ENCODE results near the gene MKI67.

The MKI67 gene

DNA sequence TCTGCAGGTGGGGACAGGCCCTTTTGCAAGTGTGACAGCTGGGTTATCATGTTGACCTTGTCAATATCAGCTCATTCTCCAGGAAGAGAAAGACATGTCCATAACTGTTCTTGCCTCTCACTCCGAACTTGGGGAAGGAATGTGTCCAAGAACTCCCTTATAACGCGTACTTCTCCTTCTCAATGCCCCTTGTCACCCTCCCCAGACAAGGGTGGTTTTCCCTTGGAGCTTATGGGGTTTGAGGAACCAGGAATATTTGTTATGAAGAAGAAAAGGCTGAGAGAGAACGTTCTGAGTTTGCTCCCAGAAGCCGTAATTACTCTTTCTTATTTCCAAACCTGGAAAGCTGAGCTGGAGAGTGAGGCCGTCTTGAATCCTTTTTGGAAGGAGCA, 77.4 kb downstream of the MKI67 start:
- H3K4me3 ChIP-seq (ENCODE audit: low read depth in 1 of 2, low read length in 1 of 2): peak overlapping the region; percentile 88 to 91
- H3K4me1 ChIP-seq (ENCODE audit: control insufficient read depth in 1 of 2, insufficient read depth in 1 of 2, low read depth in 1 of 2, low read length in 1 of 2): peaks cover 78 to 81% of the 10 kb centered on the region in 2 experiments
- H3K27me3 ChIP-seq: no peaks in the 10 kb centered on the region
- peaks cover 54% of the 10 kb centered on the region for H3K36me3 ChIP-seq
- peak overlapping the region; percentile 98 for H3K27ac ChIP-seq
- TF ChIP-seq, protein P1, sequence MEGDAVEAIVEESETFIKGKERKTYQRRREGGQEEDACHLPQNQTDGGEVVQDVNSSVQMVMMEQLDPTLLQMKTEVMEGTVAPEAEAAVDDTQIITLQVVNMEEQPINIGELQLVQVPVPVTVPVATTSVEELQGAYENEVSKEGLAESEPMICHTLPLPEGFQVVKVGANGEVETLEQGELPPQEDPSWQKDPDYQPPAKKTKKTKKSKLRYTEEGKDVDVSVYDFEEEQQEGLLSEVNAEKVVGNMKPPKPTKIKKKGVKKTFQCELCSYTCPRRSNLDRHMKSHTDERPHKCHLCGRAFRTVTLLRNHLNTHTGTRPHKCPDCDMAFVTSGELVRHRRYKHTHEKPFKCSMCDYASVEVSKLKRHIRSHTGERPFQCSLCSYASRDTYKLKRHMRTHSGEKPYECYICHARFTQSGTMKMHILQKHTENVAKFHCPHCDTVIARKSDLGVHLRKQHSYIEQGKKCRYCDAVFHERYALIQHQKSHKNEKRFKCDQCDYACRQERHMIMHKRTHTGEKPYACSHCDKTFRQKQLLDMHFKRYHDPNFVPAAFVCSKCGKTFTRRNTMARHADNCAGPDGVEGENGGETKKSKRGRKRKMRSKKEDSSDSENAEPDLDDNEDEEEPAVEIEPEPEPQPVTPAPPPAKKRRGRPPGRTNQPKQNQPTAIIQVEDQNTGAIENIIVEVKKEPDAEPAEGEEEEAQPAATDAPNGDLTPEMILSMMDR (IDR thresholded peaks at IDR 0.05): no peak
- H3K9me3 ChIP-seq: no peaks in the 10 kb centered on the region

DNA sequence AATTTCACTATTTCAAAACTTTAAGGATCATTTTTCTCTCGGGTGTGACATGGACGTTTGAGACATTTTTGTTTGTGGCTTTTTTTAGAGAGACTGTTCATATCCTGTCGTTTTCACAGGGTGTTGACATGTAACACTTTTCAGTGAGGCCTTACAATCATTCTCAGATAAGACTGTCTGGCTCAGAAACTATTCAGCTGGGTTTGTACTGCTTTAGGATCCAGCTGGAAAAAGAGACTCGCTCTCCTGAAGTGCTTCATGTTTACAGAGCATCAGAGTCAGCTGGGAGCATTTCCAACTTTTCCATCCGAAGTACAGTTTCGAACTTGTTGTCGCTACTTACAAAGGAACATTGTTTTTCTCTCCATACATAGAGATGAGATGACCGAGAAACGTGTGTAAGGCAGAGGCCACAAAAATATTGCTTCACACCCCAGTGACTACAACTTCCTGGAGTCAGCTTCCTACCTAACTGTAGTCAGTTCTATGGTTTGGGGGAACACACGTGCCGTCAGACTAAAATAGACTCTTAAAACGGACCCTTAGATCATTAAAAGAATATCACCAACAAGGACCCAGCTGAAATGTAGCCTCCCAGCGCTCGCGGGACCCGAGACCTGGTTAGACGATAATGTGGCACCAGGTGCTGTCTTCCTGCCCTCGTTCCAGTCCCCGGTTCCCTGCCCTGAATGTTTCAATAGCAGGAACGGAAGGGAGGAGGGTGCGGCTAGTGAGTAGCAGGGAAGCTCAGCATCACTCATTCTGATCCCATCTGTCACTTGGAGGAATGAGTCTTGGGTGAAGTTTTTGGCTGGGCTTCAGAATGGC, 78.0 kb downstream of the MKI67 start:
- H3K36me3 ChIP-seq: peaks cover 48% of the 10 kb centered on the region
- H3K9me3 ChIP-seq: no peaks in the 10 kb centered on the region
- TF ChIP-seq, protein P1 (IDR thresholded peaks at IDR 0.05): no peak
- peak overlapping the region; percentile 88 to 91 for H3K4me3 ChIP-seq (ENCODE audit: low read depth in 1 of 2, low read length in 1 of 2)
- peak overlapping the region; percentile 98 for H3K27ac ChIP-seq
- peaks cover 72 to 74% of the 10 kb centered on the region in 2 experiments for H3K4me1 ChIP-seq (ENCODE audit: control insufficient read depth in 1 of 2, insufficient read depth in 1 of 2, low read depth in 1 of 2, low read length in 1 of 2)
- no peaks in the 10 kb centered on the region for H3K27me3 ChIP-seq

DNA sequence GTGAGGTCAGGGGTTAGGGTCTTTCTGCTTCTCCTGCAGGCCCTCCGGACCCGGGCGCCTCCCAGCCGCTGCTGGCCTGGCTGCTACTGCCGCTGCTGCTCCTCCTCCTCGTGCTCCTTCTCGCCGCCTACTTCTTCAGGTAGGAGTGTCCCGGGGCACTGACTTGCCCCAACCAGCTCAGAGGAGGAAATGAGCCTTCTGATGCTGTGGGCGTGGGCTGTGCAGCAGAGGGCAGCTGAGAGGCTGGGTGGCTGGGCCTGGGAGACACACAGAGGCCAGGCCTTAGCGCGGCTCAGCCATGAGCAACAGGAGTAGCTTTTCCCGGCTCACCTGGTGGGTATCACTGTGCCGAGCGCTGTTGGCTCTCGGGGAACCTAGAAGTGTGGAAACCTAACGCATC, 78.9 kb downstream of the MKI67 start:
- Histone ChIP-seq H3K27ac (peak overlapping the region; percentile 98), H3K4me3 (ENCODE audit: low read depth in 1 of 2, low read length in 1 of 2) (peak overlapping the region; percentile 88 to 91), H3K36me3 (peaks cover 39% of the 10 kb centered on the region), H3K9me3 (no peaks in the 10 kb centered on the region), H3K27me3 (no peaks in the 10 kb centered on the region), H3K4me1 (ENCODE audit: control insufficient read depth in 1 of 2, insufficient read depth in 1 of 2, low read depth in 1 of 2, low read length in 1 of 2) (peaks cover 63 to 68% of the 10 kb centered on the region in 2 experiments)
- TF ChIP-seq, protein P1 (IDR thresholded peaks at IDR 0.05): peak; percentile 54

DNA sequence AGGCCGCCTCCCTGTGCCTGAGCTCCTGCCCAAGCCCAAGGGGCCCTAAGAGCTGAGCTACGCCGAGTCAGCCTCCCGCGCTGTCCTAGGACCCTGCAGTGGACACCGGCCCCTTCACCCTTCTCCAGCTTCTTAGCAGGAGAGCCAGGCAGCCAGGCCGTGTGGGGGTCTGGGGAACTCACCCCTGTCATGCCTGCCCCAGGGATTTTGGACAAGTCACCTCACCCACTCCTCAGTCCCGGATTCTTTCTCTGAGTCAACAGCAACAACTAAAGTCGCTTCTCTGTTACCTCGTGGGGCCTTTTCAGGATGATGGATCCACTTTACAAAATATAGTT, 79.3 kb downstream of the MKI67 start:
- Histone ChIP-seq H3K4me1 (ENCODE audit: control insufficient read depth in 1 of 2, insufficient read depth in 1 of 2, low read depth in 1 of 2, low read length in 1 of 2) (peaks cover 59 to 68% of the 10 kb centered on the region in 2 experiments), H3K36me3 (peaks cover 35% of the 10 kb centered on the region), H3K27ac (peak overlapping the region; percentile 98), H3K4me3 (ENCODE audit: low read depth in 1 of 2, low read length in 1 of 2) (peak overlapping the region; percentile 88 to 91), H3K9me3 (no peaks in the 10 kb centered on the region), H3K27me3 (no peaks in the 10 kb centered on the region)
- TF ChIP-seq, protein P1 (IDR thresholded peaks at IDR 0.05): no peak
